SHP77 (cell line): ENCODE data around the gene YIF1A.
A peak's percentile ranks its signal among the peaks of the same experiment; 100 is the strongest.
"Not testable (repeated sequence)": the region's sequence is repeated elsewhere in the genome, so short reads cannot be mapped to it uniquely, and the experiment has no call there.

ENCODE experiments used
- DNase-seq, 2 experiments: peaks; one replicate each; lab custom pipeline; 2025; lab: John Stamatoyannopoulos, UW

The YIF1A gene

DNA sequence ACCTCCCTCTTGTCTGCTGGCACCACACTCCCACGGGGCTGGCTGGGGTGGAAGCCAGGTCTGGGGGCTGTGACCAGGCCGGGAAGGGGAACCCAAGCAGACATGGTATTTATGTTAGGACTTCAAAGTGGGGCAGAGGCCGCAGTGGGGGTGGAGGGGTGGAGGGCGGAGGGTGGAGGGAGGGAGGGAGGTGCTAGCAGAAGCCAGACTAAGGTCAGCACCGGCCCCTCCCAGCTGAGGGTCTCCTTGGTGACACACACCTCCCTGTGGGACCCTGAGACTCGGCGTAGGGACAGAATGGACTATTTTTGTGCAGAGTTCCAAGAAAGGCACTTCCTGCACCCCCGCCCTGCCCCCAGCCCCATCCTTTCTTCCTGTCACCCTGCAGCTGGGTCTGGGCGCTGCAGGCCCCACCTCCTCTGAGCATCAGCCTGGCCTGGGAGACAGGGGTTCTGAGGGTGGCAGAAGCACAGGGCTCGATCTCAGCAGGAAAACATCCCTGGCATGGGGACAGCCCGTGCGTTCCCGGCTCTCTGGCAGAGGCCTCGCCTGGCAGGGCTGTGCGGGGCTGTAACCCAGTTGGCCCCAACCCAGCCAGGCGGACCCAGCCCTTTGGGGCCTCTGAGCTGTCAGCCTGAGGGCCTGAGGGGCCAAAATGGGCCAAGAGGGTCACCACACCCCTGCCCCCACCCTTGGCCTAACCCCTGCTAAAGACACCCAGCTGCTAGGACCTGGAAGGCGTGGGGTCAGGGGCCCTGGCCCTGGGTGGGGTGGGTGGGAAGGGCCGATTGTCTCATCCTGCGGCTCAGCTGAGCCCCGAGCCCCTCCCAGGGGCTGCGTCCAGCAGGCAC lies 37.5 kb upstream of the YIF1A start:
- DNase-seq: no peak

DNA sequence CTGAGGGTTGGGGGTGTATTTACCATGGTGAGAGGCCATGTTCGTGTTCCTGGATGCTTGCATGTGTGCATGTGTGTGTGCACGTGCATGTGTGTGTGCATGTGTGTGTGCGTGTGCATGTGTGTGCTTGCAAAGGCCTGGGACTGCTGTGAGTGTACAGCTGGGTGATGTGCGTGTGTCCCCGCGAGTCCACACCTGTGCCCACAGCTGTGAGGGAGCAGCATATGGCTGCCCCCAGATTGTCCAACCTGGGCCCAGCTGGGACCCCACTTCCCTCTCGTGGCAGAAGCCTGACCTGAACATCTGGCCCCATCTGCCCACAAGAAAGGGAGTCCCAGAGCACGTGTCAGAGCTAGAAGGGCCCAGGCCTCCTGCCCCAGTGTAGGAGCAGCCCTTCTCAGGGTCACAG lies 36.3 kb upstream of the YIF1A start:
- no peak for DNase-seq

DNA sequence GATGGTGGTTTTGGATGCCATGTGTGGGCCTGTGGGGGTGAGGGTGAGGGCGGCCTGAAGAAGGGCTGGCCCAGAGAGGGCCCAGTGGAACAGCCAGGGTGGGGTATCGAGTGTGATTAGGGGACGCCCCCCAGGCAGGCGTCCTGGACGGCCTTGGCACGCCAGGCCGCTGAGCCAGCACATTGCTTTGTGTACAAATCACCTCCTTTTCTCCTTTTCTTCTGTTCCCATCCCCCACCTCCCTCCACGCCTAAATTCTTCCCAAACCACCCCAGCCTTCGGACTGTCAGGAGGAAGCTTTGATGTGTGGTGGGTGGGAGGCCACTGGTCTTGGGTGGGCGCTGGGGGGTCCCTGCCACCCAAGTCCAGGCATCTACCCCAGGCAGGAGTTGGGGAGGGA lies 35.7 kb upstream of the YIF1A start:
- no peak for DNase-seq

DNA sequence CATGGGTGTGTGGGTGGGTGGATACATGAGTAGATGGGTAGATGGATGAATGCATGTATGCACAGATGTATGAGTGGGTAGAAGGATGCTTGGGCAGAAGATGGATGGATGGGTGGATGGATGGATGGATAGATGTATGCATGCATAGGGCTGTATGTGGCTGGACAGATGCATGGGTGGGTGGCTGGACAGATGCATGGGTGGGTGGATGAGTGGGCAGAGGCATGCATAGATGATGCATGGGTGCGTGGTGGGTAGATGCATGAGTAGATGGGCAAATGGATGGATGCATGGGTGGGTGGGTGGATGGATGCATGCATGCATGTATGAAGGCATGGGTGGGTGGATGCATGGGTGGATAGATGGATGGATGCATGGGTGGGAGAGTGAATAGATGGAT lies 34.7 kb upstream of the YIF1A start:
- DNase-seq: no peak

DNA sequence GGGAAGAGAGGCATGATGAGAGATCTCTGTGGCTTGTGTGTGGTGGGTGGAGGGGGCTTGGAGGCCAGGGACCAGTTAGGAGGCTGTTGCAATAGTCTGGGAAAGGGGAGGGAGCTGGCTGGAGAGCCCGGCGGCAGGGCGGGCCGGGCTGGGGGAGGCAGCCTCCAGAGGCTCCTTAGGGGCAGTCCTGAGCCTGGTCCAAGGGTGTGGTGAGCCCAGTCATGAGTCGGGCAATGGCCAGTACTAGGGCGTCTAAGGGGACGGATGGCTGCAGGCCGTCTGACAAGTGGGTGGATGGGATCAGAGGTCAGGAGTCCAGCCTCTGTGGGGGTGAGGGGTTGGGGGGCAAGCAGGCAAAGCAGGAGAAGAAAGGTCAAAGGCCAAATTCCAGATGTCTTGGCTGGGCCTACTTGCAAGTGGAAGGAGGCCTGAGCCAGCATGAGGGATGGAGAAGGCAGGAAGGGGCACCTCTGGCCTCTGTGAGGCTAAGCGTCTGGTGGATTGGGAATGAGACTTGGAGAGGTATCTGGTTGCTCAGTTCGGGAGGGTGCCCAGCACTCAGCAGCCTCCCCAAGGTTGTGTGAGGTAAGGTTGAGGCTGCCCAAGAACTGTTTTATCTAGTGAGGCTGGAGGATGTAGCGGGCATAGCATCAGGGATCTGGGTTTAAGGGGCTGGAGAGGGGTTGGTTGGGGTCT lies 33.9 kb upstream of the YIF1A start:
- DNase-seq: no peak

DNA sequence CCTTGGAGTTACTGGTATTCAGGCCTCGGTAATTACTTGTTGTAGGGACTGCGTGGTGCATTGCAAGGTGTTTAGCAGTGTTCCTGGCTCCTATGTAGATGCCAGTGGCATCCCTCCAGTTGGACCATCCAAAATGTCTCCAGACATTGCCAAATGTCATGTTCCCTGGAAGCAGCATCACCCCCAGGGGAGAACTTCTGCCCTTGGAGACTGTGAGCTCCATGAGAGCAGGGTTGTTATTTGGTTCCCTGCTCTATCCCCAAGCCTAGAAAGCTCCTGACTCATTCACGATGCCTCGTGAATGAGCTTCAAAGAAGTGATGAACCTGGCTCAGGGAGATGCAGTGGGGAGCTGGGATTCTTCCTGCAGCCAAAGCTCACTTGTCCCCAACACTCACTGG lies 32.7 kb upstream of the YIF1A start:
- no peak for DNase-seq

DNA sequence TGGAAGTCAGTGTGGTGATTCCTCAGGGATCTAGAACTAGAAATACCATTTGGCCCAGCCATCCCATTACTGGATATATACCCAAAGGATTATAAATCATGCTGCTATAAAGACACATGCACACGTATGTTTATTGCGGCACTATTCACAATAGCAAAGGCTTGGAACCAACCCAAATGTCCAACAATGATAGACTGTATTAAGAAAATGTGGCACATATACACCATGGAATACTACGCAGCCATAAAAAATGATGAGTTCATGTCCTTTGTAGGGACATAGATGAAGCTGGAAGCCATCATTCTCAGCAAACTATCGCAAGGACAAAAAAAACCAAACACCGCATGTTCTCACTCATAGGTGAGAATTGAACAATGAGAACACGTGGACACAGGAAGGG lies 31.8 kb upstream of the YIF1A start:
- DNase-seq: not testable (repeated sequence)

DNA sequence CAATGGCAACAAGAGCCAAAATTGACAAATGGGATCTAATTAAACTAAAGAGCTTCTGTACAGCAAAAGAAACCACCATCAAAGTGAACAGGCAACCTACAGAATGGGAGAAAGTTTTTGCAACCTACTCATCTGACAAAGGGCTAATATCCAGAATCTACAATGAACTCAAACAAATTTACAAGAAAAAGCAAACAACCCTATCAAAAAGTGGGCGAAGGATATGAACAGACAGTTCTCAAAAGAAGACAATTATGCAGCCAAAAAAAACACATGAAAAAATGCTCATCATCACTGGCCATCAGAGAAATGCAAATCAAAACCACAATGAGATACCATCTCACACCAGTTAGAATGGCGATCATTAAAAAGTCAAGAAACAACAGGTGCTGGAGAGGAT lies 31.3 kb upstream of the YIF1A start:
- DNase-seq: not testable (repeated sequence)

DNA sequence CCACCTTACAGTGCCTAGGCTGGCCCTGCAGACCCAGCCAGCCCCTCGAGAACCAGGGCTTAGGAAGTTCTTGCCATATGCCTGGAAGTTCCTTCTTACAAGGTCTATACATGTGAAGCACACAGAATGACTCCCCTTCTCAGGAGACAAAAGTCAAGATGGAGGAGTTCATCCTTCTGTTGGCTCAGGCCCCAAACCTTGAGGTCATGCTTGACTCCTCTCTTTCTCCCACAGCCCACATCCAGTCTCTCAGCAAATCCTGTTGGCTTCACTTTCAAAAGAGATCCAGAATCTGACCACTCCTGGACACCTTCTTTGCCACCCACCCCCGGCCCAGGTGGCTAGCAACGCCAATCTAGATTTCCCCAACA lies 29.6 kb upstream of the YIF1A start:
- no peak for DNase-seq

DNA sequence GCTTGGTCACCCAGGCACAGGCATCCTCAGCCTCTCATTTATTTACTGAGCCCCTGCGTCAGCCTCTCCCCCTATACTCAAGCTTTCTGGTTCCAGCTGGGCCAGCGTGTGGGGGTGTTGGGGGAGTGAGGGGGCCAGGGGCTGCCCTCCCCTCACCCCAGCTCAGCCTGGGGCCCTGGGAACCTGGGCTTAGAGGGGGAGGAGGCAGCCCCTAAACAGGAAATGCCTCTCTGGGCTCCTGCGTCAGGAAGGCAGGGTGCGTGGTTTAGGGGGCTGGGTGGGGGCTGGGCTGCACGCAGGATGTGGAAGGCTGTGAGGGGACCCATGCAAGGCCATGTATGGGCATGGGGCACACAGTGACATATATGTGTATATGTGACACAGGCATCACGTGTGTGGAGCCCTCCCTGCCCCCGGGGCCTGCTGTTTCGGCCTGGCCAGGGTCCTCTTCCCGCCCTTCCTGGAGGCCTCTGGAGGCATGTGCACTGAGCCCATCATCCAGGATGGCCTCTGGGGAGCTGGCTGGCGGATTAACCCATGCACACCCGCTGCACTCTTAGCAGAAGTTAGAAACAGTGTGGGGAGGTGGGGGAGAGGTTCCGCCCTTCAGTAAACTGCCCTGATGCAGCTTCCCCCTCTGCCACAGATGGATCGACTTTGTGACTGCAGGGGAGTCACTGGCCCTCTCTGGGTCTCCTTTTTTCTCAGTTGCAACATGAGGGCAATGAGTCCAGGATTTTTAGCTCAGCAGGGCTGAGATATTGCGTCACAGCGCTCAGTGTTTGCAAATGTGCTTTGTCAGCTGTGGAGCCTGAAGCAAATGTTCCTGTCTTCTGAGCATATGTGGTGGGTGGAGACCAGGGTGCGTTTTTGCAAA lies 29.0 kb upstream of the YIF1A start:
- DNase-seq: peak; percentile 32 to 49

DNA sequence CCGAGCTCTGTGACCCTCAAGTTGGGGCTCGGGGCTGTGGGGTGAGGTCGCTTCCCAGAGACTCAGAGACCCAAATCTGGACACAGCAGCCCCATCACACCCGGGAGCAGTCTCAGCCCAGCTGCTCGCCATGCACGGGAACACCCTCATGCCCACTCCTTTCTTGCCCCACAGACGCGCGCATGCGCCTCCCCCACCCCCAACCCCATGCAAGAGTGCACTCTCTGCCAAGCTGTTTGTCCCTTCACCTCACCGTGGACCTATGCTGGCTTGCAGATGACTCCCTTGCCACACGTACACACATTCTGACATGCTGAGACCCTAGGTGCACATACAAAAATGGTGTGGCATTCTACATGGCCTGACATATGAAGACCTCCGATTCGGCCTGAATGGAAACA lies 28.4 kb upstream of the YIF1A start:
- no peak for DNase-seq

DNA sequence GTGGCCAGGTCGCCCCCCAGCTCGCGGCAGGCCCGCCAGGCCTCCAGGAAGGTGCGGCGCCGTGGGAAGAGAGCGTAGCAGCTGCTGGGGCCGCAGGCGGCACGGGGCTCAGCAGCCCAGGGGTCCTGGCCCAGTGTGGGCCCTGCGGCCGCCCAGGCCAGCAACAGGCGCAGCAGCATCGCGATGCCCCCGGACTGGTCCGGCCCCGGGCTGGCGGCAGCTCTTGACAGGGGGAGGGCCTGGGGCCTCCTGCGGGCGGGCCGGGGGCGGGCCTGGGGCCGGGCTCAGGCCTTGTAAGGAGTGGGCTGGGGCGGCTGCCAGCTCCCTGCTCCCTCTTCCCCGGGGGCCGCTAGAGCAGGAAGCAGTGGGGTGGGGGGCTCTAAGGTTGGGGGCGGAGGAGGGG lies 27.9 kb upstream of the YIF1A start, which contains the start of gene CD248:
Gene CD248, minus strand, starts transcription at position 196 of the 403 bp plus-strand sequence. Its CDS starts 17 bp downstream, at position 179.
- DNase-seq: no peak

DNA sequence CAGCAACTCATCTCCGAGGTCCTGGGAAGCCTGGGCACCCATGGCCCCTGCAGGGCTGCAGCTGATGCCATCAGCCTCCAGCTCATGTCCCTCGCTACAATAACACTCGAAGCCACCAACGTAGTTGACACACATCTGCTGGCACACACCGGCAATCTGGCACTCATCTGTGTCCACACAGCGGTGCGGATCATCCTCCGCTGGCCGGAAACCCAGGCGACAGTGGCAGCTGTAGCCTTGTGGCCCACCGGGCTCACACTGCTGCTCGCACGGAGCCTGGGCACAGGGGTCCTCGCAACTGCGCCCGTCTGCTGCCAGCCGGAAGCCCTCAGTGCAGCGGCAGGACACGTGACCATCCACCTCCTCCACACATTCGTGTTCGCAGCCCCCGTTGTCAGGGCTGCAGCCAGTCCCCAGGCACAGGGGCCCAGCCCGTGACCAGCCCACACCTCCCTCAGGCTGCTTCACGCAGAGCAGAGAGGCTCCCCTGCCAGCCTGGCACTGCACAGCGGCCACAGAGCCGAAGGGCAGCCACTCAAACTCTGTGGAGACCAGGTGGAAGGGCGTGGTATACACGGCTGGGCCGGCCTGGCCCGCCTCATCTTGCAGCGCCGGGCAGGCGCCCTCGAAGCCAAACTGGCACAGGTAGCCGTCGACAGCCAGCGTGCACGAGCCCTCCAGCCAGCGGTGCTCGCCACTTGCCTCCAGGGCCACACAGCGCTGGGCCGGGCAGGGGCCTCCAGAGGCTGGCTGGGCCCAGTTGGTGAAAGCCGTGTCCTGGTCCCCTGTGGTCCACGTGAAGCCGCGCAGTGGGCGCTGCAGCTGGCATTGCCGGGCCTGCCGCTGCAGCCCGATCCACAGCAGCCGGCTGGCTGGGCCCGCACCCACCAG lies 27.2 kb upstream of the YIF1A start:
- DNase-seq: peak; percentile 70 to 79

DNA sequence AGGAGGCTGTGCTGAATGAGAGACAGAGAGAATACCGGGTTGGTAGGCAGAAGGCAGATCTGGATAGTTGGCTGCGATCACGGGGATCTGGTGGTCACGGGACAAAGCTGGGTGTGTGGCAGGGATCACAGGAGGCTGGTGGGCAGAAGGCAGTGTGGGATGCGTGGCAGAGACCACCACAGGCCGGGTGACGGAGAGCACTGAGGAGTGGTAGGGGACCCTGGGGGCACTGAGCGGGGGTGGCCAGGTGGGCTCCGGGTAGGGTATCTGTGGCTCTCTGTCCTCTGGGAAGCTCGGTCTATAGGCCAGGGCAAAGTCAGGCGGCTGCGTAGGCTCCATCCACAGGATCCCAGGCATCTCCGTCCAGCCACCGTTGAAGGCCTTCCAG lies 26.5 kb upstream of the YIF1A start:
- no peak for DNase-seq

DNA sequence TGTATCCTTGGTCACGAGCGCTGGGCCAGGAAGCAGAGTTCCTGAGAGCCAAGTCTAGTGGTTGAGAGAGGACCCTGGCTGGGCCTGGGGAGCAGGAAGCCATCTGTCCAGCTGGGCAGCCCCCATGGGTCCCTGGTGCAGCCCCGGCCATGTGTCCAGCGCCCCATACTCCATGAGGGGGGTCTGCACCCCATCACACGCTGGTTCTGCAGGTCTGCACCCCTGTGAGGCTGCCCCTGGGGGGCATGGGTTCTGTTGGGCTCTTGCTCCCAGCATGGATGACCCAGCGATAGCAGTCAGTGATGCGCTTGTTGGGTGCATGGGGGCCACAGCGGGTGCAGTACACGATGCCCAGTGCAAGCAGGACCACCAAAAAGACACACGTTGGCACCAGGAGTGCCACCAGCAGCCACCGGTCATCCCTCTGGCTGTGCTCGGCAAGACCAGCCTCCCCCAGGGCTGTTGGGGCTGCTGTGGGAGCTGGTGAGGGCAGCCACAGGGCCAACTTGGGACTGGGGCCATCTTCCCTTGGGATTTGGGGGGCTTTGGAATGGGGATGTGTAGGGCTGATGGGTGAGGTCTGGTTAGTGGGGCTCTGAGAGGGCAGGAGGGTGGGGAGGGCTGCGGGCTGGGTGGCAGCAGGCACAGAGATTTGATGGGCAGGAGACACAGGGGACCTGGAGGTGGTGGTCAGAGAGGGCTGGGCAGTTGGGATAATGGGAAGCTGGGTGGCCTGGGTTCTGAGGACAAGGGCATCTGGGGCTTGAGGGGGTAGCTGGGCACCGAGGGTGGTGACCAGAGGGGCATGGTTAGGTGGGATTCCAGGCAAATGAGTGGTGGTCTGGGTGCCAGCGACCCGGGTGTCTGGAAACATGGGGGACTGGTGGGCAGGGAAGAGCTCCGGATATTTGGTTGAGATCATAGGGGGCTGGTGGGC lies 25.9 kb upstream of the YIF1A start:
- no peak for DNase-seq

DNA sequence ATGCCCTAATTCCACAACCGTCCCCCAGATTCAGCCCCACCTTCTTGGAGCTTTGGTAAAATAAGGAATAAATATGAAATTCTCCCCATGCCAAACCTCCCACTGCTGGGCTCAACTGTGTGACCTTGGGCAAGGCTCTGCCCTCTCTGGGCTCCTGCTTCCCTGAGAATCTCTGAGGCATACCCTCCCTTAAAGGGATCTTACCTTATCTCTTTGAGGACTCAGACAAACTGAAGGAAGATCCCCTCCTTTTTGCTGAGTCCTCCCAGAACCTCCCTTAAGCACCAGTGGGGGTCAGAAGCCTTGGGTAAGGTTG lies 25.2 kb upstream of the YIF1A start:
- no peak for DNase-seq

DNA sequence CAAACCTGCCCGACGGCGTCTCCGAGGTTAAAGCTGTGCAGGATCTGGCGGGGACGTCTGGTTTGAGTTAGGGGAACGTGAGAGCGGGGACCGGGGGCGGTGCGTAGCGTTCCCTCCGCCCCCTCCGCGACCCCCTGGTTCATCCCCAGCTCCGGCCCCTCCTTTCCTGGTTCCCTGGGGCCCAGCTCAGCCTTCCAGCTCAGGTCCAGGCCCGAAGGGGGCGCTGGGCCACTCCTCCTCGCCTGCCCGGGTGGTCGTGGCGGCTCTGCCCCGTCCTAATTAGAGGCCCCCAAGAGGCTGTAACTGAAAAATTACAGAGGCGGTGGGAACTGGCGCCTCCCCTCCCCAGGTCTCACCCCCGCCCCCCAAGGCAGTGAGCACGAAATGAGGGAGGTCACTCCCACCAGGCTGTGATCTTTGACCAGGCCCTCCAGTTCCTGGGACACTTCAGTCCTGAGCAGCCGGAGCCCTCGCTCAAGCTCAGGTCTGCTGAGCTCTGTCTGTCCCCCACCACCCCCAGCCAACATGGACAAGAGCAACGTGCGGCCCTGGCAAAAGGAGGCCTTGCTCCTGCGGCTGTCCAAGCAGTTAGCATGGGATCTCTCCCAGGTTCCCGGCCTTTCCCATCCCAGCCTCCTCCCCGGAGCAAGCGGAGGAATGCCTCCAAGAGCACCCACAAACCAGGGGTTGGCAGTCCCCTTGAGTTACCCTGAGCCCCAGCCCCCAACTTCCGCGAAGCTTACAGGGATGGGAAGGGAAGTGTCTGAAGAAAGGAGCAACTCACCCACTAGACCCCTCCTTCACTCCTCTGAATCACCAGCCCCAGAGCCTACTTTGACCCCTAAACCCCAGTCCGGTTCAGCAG lies 24.6 kb upstream of the YIF1A start:
- DNase-seq: no peak

DNA sequence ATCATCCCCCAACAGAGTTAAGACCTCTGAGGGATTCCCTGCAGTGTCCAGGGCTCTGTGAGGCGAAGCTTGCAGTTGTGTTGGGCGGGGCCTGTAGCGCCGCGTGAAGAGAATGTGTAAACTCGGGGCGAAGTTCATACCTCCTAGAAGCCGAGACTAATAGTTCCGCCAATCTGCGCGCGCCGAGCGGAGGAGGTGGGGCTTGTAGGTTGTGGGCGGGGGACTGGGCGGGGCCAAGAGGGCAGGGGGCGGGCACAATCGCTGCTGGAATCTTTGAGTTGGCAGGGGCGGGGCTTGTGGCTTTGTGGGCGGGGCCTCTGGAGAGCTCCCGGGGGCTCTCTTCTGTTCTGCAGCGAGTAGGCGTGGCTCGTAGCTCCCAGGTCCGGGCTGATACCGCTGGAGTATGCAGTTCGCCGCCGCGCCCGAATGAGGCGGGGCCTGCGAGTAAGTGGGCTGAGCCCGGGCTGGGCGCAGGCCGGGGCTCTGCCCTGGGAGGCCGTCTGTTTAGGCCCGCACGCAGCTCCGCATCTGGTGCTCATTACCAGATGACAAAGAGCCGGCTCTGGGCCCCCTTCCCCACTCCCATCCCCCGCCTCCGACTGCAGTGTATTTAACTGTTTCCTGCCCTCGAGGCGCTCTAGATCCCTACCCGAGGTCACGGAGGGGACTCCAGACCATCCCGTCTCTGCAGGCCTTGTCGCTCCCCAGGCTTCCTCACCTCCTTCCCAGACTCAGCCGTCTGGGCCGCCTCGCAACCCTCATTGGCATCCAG lies 23.8 kb upstream of the YIF1A start:
- peak; percentile 97 to 99 for DNase-seq
